NCI-H2081 treated with DMSO at 0.1 percent for 48 hours (cell line): ENCODE results near the gene CAP2.

Experiments
- DNase-seq: peaks from one replicate; lab custom pipeline; 2025; lab: John Stamatoyannopoulos, UW

Gene CAP2

DNA sequence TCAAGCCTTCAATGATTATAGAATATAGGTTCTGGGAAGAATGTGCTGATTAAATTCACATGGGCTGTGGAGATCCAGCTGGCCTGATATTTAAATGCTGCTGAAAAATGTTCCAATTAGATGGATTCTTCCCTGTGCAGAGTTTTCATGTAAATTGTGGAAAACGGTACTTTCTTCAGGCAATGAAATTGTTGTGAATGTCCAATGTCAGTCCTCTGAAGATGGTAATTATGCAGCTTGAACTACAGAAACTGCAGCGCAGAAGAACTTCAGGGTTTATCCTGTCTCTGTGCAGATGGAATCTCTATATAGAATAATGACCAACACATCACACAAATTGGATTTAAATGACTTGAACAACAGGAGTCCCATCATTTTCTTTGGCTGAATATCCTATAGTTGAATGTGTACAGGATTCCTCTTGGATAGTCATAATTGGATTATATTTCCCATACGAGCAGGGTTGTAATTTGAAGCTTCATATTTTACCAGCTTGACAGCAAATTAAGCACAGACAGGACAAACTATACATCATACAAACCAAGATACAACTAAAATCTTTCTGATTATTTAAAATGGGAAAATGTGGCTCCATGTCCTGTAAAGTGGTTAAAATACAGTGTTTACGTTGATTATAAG is 82.3 kb downstream of the CAP2 start:
- DNase-seq, result no peak

DNA sequence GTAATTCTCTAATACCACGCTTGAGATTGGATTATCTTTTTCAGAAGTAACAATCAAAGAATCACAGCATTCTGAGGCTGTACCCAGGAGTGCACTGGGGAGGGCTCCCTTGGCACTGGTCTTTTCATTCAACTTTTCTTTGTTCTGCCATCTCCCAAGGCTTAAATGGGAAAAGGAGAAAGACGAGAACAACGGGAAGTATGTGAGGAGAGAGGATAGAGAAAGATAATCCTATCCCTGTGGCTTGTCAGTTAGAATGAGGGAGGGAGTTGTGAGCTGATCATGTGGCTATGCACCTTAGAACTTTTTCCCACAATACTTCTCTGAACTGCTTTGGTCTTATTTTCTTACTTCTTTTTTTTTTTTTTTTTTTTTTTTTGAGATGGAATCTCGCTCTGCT is 83.1 kb downstream of the CAP2 start:
- no peak for DNase-seq

GRCh38 chr6:17477356-17477755 is 84.0 kb downstream of the CAP2 start:
- DNase-seq, result no peak

DNA sequence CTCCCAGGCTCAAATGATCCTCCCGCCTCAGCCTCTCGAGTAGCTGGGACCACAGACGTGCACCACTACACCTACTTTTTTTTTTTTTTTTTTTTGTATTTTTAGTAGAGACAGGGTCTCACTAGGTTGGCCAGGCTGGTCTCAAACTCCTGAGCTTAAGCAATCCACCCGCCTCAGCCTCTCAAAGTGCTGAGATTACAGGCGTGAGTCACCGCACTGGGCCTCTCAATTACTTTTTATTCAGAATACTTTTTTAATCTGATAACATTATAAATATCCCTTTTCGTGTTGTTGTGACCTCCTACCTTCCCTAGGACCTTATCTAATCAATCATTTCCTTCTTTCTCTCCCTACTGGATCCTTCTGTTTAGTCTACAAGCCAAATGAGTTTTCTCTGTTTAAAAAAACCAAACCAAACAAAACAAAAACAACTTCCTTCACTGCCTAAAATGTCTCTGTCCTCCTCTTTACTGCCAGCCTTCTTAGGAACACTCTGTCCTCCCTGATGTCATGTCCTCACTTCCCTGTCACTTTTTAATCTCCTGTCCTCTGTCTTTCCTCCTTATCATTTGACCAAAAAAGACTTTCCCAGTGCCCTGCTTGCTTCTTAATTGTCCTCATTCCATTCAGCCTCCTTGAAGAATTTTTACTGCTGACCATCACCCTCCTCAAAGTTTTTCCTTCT is 85.0 kb downstream of the CAP2 start:
- no peak for DNase-seq

DNA sequence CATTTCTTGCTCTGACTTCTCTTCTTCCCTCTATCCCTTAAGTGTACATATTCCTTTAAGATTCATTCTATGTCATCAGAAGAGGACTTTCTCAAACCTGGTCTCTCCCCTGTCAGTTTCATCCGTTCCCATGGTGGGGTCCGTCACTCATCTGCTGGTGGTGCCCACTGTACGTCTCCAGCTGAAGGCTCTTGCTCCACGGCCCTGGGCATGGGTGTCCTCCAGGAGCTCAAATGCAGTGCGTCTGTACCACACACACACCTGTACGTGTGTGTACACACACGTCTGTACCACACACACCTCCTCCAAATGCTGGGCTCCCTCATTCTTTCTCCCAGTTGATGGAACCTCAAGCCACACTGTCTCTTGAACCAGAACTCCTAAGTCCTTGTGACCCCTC is 85.6 kb downstream of the CAP2 start:
- no peak for DNase-seq

- DNase-seq, result no peak
Observed at GRCh38 chr6:17480476-17480875, 87.1 kb downstream of the CAP2 start.

GRCh38 chr6:17482711-17483110 is 89.3 kb downstream of the CAP2 start:
- no peak for DNase-seq

DNA sequence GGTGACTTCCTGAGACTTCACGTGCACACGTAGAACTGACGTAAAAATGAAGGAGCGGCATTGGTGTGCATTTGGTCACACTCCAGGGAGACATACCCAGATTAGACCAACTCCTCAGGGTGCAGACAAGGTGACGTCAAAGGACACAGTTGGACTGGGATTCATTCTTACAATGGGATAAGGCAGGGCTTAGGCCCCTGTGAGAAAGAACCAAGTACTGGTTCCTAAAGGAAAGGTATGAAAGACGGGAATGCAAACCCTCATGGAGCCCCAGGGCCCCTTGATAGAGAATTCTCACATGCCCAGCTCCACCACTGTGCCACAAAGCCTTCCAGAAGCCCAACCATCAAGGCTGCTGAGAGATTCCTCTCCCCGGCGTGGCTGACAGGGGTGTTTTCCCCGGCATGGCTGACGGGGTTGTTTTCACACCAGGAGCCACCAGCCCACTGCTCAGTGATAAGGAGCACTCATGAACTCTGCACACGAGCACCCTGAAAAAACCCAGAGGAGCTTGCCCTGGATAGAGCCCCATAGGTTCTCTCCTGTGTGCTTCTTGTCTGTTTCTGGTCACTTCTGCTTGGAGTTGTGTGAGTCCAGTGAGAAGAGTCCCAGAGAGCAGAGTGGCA is 90.1 kb downstream of the CAP2 start:
- DNase-seq, result no peak

- DNase-seq, result peak; percentile 85
Observed at GRCh38 chr6:17484201-17484849, 90.9 kb downstream of the CAP2 start.

DNA sequence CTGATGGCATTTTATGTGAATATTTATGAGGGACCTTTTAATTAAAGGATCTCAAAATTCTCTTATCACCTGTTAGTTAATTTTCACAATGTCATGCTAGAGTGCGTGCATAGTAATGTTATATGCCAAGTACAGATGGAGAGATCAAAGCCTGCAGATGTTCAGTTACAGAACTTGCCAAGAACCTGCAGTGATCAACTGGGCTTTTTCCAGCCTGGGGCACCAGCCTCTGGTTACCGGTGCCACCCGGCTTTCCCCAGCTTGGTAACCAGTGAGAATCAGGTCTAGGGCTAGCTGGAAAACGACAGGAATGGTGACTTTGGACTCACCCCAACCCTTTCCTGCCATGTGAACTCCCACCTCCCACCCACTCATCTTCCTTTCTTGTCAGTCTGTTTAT is 91.8 kb downstream of the CAP2 start:
- no peak for DNase-seq

GRCh38 chr6:17485946-17486345 is 92.6 kb downstream of the CAP2 start:
- DNase-seq, result no peak

DNA sequence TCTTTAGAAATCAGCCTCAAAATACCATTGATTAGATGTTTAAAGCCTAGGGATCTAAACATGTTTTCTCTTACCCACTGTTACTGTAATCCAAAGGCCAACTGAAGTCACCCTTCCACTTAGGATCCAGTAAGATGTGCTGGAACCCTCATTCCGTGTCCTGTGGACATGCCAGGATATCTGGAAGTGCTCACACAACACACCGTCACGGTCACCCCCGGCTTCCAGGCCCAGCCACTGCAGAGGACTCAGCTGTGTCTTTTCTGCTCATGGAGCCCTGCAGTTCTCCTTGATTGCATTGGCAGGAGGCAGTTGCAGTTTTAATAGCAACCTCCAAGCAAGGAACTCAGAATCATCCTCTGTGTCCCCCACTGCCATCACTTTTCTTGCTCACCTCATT is 93.3 kb downstream of the CAP2 start:
- no peak for DNase-seq

DNA sequence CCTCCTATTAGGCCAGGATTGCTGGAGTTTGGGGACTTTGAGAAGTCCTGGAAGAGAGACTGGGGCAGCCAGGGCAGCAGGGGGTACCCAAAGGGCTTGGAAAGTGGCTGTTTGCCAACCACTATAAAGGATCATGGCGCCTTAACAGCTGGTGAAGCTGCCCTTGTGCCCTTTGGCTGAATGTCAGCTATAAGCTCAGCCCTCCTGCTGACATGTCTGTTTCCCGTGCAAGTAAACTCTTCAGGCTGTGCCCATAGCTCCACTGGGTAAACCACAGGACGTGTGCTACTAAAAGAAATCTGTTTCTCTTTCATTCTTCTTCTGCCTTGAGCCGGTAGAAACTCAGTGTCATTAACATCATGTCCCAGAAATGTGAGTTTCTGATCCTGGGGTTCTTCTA is 97.3 kb downstream of the CAP2 start:
- DNase-seq, result no peak

- DNase-seq, result no peak
Observed at GRCh38 chr6:17491416-17492142, 98.2 kb downstream of the CAP2 start.

- no peak for DNase-seq
Observed at GRCh38 chr6:17492350-17492749, 99.0 kb downstream of the CAP2 start.

DNA sequence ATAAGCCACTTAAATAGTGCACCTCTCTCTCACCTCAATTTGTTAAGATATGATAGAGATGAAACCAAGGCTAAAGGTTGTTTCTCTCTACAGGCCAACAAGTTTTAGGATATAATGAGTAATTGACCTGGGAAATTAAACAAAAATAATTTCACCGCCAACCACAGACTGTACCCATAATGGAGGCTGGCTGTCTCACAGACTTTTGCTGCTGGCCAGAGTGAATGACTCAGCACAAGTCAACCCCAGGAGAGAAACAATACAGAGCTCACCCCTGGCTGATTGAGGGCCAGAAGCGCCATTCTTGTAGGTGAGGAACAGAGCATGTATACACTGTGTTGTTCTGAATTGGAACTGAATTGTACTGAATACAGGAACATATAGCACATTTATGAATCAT is 99.9 kb downstream of the CAP2 start:
- DNase-seq, result no peak

GRCh38 chr6:17494177-17494576 is 100.8 kb downstream of the CAP2 start:
- DNase-seq, result no peak

DNA sequence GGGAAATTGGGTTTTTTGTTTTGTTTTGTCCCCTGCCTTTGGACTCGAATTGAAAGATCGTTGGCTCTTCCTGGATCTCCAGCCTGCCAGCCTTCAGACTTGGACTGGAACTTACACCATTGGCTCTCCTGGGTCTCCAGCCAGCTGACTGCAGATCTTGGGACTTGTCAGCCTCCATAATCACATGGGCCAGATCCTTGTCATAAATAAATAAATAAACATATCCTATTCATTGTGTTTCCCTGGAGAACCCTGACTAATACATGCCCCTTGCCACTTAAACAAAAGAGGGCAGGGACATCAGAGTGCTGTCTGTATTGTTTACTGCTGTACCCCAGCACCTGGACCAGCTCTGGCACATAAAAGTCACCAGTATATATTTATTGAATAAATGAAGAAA is 101.5 kb downstream of the CAP2 start:
- DNase-seq, result no peak

DNA sequence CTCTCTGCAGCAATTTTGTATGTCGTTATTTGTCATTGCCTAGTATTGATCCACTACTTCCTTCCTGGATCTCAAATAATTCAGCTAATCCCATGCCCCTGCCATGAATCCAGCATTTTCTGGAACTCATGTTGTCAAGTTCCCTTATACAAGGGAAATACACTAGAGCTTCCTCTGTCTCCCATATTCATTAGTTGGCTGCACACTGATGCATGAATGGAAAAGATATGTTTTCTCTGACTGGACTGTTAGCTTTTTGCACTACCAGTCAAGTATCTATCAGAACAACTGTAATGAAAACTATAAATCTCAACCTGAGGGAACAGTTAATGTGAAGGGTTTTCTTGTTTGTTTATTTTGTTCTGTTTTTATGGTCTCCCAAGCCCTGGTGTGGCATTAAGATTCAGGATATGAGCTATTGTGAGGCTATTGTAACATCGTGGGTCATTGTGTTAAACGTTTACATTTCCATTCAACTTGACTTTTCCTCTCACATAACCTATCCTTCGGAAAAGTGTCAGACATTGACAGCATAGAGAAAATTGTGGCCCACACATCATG is 104.2 kb downstream of the CAP2 start:
- DNase-seq, result no peak

GRCh38 chr6:17501442-17501841 is 108.0 kb downstream of the CAP2 start:
- no peak for DNase-seq

- no peak for DNase-seq
Observed at GRCh38 chr6:17501982-17502704, 108.7 kb downstream of the CAP2 start.
